Measurements from ENCODE around the gene NUP188.

- TF ChIP-seq CTCF (conservative IDR thresholded peaks at IDR 0.05 in 1 of 2, IDR thresholded peaks at IDR 0.05 in 1 of 2; ENCODE audit: low read depth in 1 of 2, low read length in 2 of 2) (no peak), EZH2 (IDR thresholded peaks at IDR 0.05; ENCODE audit: low read length, missing control alignments) (no peak)
Observed at GRCh38 chr9:128909859-128910258, 37.6 kb upstream of the NUP188 start.
